Activated CD4-positive, CD25-positive, alpha-beta regulatory T cell treated with anti-CD3 and anti-CD28 coated beads, Interleukin-2, amount 50 U/mL, for 24 hours (primary cell): ENCODE results near the gene ATG14.
A peak's percentile ranks its signal among the peaks of the same experiment; 100 is the strongest.
"Not testable (repeated sequence)": the region's sequence is repeated elsewhere in the genome, so short reads cannot be mapped to it uniquely, and the experiment has no call there.

Experiments used
- ATAC-seq, 2 donors: fragments of 150-1000 bp; cut with Tn5 transposase; one replicate each; pipeline ENCODE4 v1.10.0; 2021; ENCODE audit warnings: mild to moderate bottlenecking in 1 of 2, moderate library complexity in 1 of 2

Gene ATG14

DNA sequence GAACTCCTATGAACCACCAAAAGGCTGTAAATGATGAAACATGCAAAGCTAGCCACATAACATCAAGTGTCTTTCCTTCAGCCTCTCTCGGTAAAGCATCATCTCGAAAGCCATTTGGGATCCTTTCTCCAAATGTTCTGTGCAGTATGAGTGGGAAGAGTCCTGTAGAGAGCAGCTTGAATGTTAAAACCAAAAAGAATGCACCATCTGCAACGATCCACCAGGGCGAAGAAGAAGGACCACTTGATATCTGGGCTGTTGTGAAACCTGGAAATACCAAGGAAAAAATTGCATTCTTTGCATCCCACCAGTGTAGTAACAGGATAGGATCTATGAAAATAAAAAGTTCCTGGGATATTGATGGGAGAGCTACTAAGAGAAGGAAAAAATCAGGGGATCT is 61.2 kb downstream of the ATG14 start:
- no peak for ATAC-seq

DNA sequence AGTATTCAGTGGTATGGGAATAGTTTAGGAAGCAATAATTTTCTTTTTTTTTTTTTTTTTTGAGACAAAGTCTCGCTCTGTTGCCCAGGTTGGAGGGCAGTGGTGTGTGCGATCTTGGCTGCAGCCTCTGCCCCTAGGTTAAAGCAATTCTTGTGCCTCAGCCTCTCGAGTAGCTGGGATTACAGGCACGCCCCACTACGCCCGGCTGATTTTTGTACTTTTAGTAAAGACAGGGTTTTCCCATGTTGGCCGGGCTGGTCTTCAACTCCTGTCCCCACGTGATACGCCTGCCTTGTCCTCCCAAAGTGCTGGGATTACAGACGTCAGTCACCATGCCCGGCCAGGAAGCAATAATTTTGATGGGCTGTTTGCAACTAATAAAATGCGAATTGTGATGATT is 62.1 kb downstream of the ATG14 start:
- no peak for ATAC-seq

DNA sequence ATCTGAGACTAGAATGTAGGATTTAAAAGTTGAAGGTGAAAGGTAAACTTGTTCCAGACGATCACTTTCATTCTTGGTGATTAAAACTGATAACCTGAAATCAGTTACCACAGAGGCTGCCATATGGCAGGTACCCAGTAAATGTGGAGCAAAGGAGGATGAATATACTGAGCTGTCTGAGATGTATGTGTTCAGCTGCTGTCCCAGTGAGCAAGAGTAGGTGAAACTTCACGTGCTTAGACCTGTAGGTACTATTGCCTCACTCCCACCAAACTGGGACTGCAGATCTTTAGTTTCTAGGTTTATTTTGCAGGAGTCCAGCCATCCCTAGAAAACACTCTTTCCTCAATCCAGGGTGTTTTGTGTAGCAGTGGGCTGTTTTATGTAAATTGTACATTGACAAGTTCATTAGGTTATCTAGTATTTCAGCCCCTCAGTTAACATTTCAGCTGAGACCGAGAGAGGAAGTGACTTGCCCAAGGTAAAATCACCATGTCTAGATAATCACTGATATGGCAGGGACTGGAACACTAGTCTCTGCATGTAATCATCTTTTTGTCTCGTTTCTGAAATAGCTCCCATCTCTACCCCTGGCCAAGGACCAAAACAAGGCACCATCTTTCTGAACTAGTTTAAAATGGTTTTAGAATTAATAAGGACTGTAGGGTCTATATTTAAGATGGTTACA is 62.7 kb downstream of the ATG14 start:
- ATAC-seq: peak; percentile 88 to 93

DNA sequence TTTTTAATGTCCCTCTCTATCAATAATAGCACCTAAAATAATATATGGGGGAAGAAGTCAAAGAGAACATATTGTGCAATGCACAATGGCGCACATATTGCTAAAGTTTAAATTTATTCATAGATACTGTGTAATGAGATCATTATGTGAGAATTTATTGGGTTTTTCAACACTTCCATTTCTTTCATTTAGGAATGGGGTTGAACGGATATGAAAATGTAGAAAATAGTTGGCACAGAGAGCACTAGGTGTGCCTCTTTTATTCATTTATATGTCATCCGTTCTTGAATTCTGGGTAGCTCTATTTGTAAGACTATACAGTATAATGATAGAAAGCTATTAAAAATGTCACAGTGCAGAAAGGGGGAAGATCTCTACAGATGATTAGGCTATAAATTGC is 63.9 kb downstream of the ATG14 start:
- no peak for ATAC-seq

DNA sequence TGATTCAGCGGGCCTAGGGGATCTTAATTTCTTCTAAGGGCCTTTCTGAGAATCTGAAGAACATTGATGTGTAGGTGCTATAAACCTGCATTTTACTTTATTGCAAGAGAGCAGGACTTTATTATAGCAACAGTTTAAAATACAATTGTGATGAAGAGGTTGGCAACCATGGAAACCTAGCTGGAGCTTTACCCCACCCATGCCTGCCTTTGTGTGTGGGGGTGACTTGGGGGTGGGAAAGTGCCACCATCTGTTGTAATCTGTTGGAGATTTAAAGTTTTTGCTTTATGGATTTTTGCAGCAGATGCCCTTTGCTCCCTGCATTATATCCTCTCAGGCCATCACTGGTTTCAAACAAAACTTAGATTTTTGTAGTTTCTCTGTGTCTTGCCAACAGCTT is 64.6 kb downstream of the ATG14 start:
- ATAC-seq: no peak

DNA sequence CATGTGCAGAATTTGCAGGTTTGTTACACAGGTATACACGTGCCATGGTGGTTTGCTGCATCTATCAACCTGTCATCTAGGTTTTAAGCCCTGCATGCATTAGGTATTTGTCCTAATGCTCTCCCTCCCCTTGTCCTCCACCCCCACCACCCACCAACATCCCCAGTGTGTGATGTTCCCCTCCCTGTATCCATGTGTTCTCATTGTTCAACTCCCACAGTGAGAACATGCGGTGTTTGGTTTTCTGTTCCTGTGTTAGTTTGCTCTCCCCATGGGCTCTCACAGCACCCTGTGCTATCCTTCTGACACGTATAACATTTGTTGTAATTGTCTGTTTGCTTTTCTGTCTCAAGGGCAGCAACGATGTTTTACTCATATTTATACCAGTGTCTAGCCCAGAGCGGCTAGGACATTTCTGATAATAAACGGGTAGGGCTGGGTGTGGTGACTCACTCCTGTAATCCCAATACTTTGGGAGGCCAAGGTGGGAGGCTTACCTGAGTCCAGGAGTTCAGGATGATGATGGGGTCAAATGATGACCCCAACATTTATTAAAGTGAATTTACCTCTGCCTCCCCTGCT is 67.0 kb downstream of the ATG14 start:
- ATAC-seq: not testable (repeated sequence)

DNA sequence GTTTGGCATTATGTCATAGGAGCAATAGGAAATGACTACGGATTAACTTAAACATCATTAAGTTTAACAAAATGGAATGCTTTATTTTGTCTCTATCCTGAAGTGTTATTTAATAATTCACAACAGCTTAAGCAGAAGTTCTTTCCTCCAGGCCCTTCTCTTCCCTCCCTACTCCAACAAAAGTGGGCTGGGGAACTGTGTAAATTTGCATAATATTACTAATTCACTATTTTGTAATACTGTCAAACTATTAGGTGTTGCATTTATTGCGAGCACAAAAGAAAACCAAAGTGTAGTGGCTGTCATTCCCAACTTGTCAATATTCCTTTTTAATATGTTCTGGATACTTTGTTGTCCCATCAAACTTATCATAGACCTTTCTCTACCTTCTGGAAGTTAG is 69.8 kb downstream of the ATG14 start:
- ATAC-seq: no peak

DNA sequence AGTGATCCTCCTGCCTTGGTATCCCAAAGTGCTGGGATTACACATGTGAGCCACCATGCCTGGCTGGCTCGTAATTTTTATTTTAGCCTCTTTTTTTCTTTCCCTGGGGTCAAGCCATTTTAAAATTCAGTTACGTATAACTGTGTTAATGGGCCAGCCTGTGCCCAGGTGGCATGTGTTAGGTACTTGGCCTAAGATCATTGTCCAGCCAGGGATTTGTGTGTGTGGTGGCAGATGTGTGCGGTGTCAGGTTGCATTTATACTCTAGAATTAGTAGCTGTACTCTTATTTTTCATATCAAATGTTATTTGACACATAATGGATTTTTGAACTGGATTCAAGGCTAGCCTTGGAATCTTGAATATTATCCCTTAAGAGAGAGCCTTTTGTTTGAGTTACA is 71.1 kb downstream of the ATG14 start:
- ATAC-seq: no peak

DNA sequence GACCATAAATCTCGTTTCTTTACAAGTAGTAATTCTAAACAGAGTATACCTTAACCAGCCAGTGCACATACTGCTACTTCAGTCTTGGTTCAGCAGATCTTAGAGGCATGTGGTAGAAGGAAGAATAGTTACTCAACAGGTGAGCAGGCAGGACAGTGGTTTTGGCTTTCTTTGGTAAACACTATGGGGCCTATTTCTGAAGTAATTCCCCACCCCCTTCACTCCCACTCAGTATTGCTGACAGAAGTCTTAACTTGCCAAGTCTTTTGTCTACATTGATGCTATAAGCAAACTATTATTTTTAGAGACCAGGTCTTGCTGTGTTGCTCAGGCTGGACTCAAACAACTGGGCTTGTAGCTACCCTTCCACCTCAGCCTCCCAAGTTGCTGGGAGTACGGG is 71.9 kb downstream of the ATG14 start:
- peak; percentile 50 to 54 for ATAC-seq

DNA sequence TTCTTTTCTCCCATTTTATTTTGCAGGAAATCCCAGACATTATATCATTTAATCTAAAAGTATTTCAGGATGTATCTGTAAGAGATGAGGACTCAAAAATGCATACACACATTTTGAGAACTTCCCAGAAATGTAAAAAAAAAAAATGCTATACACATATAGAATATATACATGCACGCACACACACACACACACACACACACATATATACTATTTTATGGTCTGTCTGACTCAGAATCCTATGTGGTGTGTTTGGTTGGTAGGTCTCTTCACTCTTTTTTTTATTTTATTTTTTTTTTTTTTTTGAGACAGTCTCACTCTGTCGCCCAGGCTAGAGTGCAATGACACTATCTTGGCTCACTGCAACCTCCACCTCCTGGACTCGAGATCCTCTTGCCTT is 74.9 kb downstream of the ATG14 start:
- no peak for ATAC-seq

DNA sequence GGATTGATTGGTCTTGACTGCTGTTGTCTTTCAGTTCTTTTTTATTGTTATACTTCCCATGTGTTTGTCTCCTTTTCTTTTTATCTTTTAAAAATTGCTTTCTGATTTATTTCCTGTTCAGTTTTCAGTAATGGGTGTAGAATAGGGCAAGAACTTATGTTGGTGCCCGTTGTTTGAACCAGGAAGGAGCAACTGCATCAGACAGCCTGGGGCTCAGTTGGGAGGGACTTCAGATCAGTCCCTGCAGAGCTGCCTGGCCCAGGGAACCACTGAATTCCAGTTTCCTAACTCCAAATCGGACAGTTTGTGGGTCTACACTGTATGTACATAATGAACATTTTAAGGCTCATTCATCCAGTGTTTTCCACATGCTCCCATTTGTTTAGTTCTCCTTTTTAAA is 75.5 kb downstream of the ATG14 start:
- no peak for ATAC-seq

DNA sequence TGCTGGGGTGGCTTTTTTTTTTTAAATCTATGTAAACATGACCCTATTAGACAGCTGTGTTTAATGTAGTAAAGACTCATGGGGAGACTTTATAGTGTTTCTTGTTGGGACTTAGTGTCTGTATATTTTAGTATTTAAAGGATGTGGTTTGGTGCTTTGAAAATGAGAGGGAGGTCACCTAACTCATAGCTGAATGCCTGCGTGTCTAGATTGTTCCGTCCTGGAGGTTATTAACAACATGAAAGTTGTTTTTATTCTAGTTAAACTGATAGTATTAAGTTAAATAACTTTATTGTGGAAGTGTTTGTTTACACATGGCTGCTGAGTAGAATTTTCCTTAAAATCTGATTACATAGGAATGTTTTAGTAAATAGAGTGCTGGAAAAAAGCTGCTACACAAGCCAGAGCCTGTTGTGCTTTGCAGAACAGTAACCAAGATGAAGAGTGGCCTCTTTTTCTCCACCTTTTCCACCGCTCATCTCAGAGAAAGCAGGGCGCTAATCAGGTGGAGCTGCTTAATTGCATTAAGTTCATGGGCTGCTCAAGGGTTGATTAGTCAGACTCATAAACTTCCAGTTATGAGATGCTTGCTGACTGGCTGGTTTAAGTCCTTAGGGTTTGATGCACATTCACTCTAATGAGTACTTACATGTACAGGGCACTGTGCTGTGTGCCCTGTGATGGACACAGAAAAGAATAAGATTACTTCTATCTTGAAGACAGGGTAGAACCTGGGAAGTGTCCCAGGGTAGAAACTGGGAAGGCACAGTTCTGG is 77.7 kb downstream of the ATG14 start:
- peak; percentile 27 to 45 for ATAC-seq

DNA sequence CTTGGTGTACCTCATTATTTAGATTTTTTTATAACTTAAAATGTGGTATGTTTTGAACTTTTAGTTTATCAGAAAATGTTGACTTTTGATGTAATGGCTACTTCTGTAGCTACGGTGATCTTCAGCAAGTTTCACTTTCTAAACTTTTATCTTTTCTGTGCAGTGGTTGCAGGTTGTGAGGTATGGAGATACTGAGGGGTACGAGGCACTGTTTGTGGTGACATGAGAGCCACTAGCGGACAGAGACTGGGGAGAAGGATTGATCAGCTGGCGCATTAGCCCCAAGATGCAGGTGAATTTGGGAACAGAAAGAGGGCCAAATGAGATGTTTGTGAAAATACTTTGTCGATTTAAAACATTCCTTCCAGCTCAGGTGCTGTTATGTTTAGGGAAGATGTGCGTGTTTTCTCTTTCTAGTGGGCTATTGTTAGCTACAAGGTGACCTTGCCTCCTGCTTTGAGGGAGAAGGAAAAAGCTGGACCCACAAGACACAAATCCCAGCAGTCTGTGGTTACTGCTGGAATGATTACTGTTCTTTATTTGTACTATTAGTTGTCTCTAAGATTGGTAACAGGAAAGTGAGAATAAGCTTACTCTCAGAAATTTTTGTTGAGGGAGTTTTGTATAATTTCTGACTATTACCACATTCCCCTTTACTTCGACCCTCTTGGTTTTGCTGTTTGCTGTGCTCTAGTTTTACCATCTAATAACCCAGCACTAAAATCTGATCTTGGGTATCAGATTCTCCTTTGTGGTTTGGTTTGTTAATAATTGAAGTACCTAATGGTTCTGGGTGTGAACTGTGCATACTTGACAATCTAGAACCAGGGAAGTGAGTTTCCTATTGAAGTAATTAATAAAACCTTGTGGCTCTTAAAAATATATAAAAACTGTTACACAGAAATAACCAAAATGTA is 78.7 kb downstream of the ATG14 start:
- peak; percentile 18 to 33 for ATAC-seq

DNA sequence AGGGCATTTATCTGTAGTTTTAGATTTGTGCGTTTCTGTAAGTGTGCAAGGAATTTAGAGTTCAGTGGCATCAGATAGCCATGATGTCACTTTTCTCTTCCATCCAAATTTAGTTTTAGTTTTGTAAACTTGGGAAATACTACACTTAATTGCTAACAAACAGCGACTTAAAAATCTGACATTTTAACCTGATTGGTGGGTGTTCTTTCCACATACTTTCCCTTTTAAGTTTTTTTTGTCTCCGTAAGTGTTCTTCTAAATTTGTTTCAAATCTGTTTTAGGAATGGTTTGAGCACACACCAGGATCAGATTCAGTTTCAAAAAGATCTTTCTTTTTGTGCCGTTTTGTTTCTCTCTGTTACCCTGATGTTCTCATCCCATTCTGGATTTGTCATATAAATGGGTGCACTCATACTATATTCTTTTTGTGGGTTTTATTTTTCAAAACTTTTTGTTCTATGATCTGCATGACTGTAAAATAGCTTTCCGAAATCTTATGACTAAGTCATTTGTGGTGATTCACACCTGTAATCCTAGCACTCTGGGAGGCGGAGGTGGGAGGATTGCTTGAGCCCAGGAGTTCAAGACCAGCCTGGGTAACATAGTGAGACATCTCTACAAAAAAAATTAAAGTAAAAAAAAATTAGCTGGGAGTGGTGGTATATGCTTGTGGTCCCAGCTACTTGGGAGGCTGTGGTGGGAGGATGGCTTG is 81.5 kb downstream of the ATG14 start:
- ATAC-seq: peak; percentile 55 to 67

DNA sequence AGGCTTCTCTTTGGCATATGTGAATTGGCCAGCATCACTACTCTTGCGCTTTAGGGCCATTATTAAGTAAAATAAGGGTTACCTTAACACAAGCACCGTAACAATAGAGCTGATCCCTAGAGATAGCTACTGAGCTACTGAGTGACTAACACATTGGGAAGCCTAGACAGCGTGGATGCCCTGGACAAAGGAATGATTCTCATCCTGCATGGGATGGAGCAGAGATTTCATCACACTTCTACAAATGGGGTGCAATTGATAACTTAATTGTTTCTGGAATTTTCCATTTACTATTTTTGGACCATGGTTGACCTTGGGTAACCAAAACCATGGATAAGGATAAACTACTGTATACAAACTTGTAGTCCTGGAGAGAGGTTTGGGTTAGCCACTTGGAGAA is 83.3 kb downstream of the ATG14 start:
- no peak for ATAC-seq

DNA sequence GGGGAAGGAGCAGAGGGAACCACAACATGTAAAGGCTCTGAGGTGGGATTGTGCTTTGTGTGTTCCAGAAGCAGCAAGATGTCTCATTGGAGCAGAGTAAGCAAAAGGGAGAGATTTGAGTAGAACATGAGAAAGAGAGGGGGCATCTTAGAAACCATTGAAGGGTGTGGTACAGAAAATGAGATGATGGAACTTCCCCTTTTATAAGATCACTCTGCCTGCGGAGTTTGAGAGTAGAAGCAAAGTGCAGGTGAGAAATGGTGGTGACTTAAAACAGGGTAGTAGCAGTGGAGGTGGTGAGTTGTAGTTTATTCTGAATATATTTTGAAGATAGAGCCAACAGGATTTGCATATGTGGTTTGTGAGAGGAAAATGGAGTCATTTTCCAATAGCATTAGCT is 84.5 kb downstream of the ATG14 start:
- ATAC-seq: peak in 1 of 2 donors; percentile 31

DNA sequence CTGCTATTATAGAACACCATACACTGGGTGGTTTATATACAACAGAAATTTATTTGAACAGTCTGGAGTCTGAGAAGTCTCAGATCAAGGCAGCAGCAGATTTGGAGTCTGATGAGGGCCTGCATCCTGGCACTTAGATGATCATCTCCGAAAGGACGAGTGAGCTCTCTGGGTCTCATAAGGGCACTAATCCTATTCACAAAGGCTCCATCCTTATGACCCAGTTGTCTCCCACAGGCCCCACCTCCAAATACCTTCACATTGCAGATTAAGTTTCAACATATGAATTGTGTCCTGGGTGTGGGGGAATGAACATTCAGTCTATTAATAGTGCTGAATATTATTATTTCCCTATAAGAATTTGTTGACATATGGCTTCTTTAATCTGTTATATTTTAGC is 86.8 kb downstream of the ATG14 start:
- no peak for ATAC-seq

DNA sequence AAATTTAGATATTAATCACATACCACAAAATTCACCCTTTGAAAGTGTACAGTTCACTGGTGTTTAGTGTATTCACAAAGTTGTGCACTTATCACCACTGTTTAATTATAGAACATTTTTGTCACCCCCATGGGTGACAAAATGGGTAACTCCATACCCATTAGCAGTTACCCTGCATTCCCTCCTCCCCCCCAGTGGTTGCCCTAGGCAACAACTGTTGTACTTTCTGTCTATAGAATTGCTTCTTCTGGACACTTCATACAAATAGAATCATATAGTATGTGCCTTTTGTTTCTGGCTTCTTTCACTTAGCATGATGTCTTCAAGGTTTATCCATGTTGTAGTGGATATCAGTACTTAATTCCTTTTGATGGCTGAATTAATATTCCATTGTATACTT is 87.7 kb downstream of the ATG14 start:
- no peak for ATAC-seq

DNA sequence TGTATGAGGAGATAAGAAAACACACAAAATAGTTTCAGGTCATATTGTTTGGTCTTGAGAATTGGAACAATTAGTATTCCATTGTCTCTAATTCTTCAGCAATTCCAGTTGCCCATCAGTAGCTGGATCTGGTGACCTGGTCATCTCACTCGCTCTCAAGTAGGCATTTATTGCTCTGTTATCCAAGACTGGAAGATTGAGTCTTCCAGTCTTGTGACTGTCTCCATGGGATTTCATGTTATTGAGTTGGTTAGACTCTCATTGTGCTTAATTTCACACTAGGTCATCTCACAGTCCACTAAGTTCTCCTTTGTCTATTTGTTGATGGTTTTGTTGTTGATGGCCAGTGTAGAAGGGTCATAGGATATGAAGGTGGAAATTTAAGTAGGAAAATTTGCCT is 92.9 kb downstream of the ATG14 start:
- no peak for ATAC-seq

DNA sequence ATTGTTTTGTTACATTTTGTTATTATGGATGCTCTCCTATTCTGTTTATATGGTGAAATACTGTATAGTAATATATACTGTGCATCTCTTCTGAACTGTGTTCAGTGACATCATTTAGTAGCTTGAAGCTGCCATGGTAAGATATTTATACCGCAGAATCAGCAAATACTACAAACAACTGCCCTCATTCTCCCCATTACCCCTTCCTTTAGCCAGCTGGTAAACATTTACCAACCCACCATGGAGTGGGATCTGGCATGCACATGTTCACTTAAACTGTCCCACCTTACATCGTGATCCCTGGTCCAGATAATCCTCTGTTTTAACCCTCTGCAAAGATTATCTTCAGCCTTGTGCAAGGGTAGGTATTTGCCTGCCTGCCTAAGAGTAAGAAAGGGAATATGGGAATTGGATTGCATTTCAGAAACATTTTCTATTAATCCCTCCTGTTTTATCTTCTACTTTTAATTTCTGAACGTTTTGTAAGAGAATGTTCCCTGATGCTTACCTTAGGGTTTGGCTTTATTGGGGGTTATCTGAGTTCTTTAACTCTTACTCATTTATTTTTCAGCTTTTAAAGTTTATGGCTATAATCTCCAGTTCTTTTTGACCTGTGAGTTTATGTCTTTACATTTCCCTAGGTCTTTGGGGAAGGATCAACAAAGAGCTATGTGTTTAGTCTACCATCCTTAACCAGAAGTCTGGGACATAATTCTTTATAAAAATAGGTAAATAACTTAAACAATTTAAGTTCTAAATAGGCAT is 93.9 kb downstream of the ATG14 start:
- no peak for ATAC-seq

DNA sequence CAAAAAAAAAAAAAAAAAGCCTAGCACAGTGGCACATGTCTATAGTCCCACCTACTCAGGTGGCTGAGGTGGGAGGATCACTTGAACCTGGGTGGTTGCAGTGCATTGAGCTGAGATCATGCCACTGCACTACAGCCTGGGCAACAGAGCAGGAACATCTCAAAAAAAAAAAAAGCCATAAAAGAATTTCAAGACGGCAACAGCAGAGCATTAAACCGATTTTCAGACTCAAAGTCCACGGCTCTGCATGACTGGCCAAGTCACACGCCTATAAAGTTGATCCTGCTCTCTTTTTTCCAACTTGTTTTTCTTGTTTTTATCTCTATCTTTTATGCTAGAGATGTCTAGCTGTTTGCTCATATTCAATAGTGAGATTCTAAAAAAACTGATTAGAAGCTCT is 95.1 kb downstream of the ATG14 start:
- ATAC-seq: no peak
